SW480 (cell line): ENCODE measurements around the gene MBNL2.

Experiments
- DNase-seq: peaks from one replicate; pipeline ENCODE4 v3.0.0-alpha.2; 2016; ENCODE audit warnings: low spot score

Gene MBNL2

GRCh38 chr13:97300871-97301270 lies 78.7 kb downstream of the MBNL2 start:
- DNase-seq = no peak

- DNase-seq = no peak
Observed at GRCh38 chr13:97301382-97302095, 79.4 kb downstream of the MBNL2 start.

GRCh38 chr13:97302611-97303010 lies 80.5 kb downstream of the MBNL2 start:
- no peak for DNase-seq

GRCh38 chr13:97306106-97306505 lies 84.0 kb downstream of the MBNL2 start:
- DNase-seq = no peak

- no peak for DNase-seq
Observed at GRCh38 chr13:97306645-97307044, 84.5 kb downstream of the MBNL2 start.

- no peak for DNase-seq
Observed at GRCh38 chr13:97307118-97307881, 85.2 kb downstream of the MBNL2 start.

- DNase-seq = no peak
Observed at GRCh38 chr13:97307882-97308624, 85.9 kb downstream of the MBNL2 start.

GRCh38 chr13:97308735-97309429 lies 86.7 kb downstream of the MBNL2 start:
- DNase-seq = no peak

- no peak for DNase-seq
Observed at GRCh38 chr13:97310809-97311436, 88.8 kb downstream of the MBNL2 start.

GRCh38 chr13:97311956-97312355 lies 89.8 kb downstream of the MBNL2 start:
- DNase-seq = no peak

- no peak for DNase-seq
Observed at GRCh38 chr13:97313551-97314260, 91.6 kb downstream of the MBNL2 start.

- no peak for DNase-seq
Observed at GRCh38 chr13:97316390-97316789, 94.3 kb downstream of the MBNL2 start.

GRCh38 chr13:97317933-97318332 lies 95.8 kb downstream of the MBNL2 start:
- DNase-seq = no peak

- no peak for DNase-seq
Observed at GRCh38 chr13:97318532-97318931, 96.4 kb downstream of the MBNL2 start.

- DNase-seq = no peak
Observed at GRCh38 chr13:97319113-97319720, 97.1 kb downstream of the MBNL2 start.

GRCh38 chr13:97321101-97321500 lies 99.0 kb downstream of the MBNL2 start:
- no peak for DNase-seq

- no peak for DNase-seq
Observed at GRCh38 chr13:97321616-97322321, 99.6 kb downstream of the MBNL2 start.

GRCh38 chr13:97322740-97323342 lies 100.7 kb downstream of the MBNL2 start:
- no peak for DNase-seq

- DNase-seq = no peak
Observed at GRCh38 chr13:97324115-97324514, 102.0 kb downstream of the MBNL2 start.

- no peak for DNase-seq
Observed at GRCh38 chr13:97325738-97326137, 103.6 kb downstream of the MBNL2 start.
